ENCODE results near the gene SDF2. TPM values are rescaled to one million over a fixed set of nuclear protein-coding genes. Genes with fewer than 3 reads are reported as not detected.

SDF2 gene, protein sequence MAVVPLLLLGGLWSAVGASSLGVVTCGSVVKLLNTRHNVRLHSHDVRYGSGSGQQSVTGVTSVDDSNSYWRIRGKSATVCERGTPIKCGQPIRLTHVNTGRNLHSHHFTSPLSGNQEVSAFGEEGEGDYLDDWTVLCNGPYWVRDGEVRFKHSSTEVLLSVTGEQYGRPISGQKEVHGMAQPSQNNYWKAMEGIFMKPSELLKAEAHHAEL
- 108 and 114 TPM in 2 replicates for polyA plus RNA-seq (2012; rRNA removed)
- polyA plus RNA-seq (2012; cell fraction: cytosol; rRNA removed), result 95.8 and 104 TPM in 2 replicates
- 49.4 and 69.0 TPM in 2 replicates for polyA plus RNA-seq (2012; cell fraction: nucleus; rRNA removed)

DNA sequence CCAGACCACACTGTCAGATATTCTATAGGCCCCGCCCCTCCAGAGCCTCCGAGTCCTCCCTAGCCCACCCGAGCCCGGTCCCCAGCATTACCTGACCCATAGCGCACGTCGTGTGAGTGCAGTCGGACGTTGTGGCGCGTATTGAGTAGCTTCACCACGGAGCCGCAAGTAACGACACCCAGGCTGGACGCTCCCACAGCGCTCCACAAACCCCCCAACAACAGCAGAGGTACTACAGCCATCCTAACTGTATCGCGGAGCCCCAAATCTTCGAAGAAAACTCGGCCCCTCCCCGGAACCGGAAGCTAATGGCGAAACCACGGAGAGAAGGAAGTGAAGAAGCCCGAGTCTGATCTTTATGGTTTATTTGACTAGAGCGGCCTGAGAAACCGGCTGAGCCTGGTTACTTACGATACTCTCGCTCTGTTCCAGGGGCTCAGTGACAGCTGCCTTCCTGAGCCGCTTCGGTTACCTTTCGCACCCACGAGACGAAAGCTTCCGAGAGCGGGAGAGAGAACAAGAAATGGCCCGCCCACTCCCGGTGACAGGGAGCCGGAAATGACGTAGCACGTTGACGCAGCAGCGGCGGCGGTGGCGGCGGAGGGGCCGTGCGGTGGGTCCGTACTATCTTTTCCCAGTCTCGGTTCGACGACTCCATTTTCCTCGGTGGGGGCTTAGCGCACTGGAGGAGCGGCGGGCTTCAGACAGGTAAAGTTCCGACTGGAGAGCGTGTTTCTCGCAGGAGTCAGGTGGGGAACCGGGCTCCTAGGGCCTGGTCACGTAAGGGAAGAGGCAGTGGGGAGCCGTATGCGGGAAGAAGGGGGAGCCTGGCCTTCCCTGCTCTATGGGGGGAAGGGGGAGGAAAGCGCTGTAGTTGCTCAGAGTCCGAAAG lies at the start of gene SDF2, which contains the start of gene SUPT6H:
TSS of gene SDF2 (minus strand) at position 272 of the 892 bp plus-strand sequence. CDS start at position 242, 30 bp downstream.
TSS of gene SUPT6H (plus strand) at position 571 of the 892 bp plus-strand sequence. CDS start 11,197 bp downstream, outside the sequence.
- peak; percentile 95 for DNase-seq
- Histone ChIP-seq H3K9me3 (no peaks in the 10 kb centered on the region), H3K9ac (peak within 1 kb of the TSS; percentile 94), H4K20me1 (ENCODE audit: insufficient read depth) (peaks cover 31% of the 10 kb centered on the region), H3K27me3 (ENCODE audit: insufficient read depth) (no peaks in the 10 kb centered on the region), H3K27ac (ENCODE audit: low read depth in 2 of 2, low read length in 1 of 2) (peak within 1 kb of the TSS; percentile 96), H3K4me2 (peak within 1 kb of the TSS; percentile 78), H3K36me3 (replicated peaks in 1 of 2; ENCODE audit: control insufficient read depth in 1 of 2, insufficient read depth in 2 of 2, low read length in 1 of 2) (peaks cover 10 to 23% of the 10 kb centered on the region in 2 experiments), H3K9me2 (no peaks in the 10 kb centered on the region), H3K79me2 (ENCODE audit: insufficient read depth) (peaks cover 96% of the 10 kb centered on the region), H3K4me3 (ENCODE audit: low read depth in 2 of 2, low read length in 1 of 2) (peak within 1 kb of the TSS; percentile 91 to 94), H3K4me1 (ENCODE audit: control insufficient read depth in 1 of 2, insufficient read depth in 2 of 2, low read depth in 1 of 2, low read length in 1 of 2) (peaks cover 7 to 13% of the 10 kb centered on the region in 2 experiments; a peak in 3 of 4 replicates), H2AFZ (ENCODE audit: low read depth) (peak within 1 kb of the TSS; percentile 92), H3F3A (replicated peaks; ENCODE audit: insufficient read depth) (peaks cover 6% of the 10 kb centered on the region)
- 2% methylated on average over 38 of the region's 66 CpGs for WGBS (ENCODE audit: low lambda C conversion rate)
- TF ChIP-seq, protein P1, sequence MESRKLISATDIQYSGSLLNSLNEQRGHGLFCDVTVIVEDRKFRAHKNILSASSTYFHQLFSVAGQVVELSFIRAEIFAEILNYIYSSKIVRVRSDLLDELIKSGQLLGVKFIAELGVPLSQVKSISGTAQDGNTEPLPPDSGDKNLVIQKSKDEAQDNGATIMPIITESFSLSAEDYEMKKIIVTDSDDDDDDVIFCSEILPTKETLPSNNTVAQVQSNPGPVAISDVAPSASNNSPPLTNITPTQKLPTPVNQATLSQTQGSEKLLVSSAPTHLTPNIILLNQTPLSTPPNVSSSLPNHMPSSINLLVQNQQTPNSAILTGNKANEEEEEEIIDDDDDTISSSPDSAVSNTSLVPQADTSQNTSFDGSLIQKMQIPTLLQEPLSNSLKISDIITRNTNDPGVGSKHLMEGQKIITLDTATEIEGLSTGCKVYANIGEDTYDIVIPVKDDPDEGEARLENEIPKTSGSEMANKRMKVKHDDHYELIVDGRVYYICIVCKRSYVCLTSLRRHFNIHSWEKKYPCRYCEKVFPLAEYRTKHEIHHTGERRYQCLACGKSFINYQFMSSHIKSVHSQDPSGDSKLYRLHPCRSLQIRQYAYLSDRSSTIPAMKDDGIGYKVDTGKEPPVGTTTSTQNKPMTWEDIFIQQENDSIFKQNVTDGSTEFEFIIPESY (IDR thresholded peaks at IDR 0.05; ENCODE audit: borderline replicate concordance, low read depth), result 0 out of 2 replicates have a peak, but pooled peaks have one; percentile 41
- TF ChIP-seq MXI1 (IDR thresholded peaks at IDR 0.05; ENCODE audit: low read depth, low read length) (peak; percentile 74), FOXM1 (IDR thresholded peaks at IDR 0.05; ENCODE audit: low read depth) (no peak), GABPA (IDR thresholded peaks at IDR 0.05; ENCODE audit: low read depth) (peak; percentile 87), POLR2AphosphoS5 (IDR thresholded peaks at IDR 0.05; ENCODE audit: low read depth, low read length) (peak; percentile 85), RFX5 (IDR thresholded peaks at IDR 0.05; ENCODE audit: low read length) (no peak), FOSL2 (IDR thresholded peaks at IDR 0.05; ENCODE audit: borderline replicate concordance, low read depth) (no peak), TCF12 (IDR thresholded peaks at IDR 0.05) (0 out of 2 replicates have a peak, but pooled peaks have one; percentile 5), YY1 (IDR thresholded peaks at IDR 0.05; ENCODE audit: low read depth) (peak; percentile 85), SMC3 (IDR thresholded peaks at IDR 0.05; ENCODE audit: low read depth, low read length) (no peak), SIN3A (IDR thresholded peaks at IDR 0.05; ENCODE audit: borderline replicate concordance, low read depth, low read length) (peak; percentile 90), MEF2A (IDR thresholded peaks at IDR 0.05; ENCODE audit: borderline replicate concordance, low read depth) (no peak), CHD2 (IDR thresholded peaks at IDR 0.05; ENCODE audit: low read length, partially characterized antibody) (no peak), ELF1 (IDR thresholded peaks at IDR 0.05) (peak; percentile 70; the same call in 1 of the 2 replicates), TAF1 (IDR thresholded peaks at IDR 0.05; ENCODE audit: borderline replicate concordance, low read depth, low read length) (peak; percentile 61)
- TF ChIP-seq, protein P2, sequence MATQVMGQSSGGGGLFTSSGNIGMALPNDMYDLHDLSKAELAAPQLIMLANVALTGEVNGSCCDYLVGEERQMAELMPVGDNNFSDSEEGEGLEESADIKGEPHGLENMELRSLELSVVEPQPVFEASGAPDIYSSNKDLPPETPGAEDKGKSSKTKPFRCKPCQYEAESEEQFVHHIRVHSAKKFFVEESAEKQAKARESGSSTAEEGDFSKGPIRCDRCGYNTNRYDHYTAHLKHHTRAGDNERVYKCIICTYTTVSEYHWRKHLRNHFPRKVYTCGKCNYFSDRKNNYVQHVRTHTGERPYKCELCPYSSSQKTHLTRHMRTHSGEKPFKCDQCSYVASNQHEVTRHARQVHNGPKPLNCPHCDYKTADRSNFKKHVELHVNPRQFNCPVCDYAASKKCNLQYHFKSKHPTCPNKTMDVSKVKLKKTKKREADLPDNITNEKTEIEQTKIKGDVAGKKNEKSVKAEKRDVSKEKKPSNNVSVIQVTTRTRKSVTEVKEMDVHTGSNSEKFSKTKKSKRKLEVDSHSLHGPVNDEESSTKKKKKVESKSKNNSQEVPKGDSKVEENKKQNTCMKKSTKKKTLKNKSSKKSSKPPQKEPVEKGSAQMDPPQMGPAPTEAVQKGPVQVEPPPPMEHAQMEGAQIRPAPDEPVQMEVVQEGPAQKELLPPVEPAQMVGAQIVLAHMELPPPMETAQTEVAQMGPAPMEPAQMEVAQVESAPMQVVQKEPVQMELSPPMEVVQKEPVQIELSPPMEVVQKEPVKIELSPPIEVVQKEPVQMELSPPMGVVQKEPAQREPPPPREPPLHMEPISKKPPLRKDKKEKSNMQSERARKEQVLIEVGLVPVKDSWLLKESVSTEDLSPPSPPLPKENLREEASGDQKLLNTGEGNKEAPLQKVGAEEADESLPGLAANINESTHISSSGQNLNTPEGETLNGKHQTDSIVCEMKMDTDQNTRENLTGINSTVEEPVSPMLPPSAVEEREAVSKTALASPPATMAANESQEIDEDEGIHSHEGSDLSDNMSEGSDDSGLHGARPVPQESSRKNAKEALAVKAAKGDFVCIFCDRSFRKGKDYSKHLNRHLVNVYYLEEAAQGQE (IDR thresholded peaks at IDR 0.05; ENCODE audit: low read depth, low read length), result no peak; the same call in 1 of the 2 replicates
- TF ChIP-seq, protein P3, sequence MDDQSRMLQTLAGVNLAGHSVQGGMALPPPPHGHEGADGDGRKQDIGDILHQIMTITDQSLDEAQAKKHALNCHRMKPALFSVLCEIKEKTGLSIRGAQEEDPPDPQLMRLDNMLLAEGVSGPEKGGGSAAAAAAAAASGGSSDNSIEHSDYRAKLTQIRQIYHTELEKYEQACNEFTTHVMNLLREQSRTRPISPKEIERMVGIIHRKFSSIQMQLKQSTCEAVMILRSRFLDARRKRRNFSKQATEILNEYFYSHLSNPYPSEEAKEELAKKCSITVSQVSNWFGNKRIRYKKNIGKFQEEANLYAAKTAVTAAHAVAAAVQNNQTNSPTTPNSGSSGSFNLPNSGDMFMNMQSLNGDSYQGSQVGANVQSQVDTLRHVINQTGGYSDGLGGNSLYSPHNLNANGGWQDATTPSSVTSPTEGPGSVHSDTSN (IDR thresholded peaks at IDR 0.05), result peak; percentile 38; the same call in 1 of the 2 replicates
- TF ChIP-seq, protein P4, sequence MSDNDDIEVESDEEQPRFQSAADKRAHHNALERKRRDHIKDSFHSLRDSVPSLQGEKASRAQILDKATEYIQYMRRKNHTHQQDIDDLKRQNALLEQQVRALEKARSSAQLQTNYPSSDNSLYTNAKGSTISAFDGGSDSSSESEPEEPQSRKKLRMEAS (IDR thresholded peaks at IDR 0.05; ENCODE audit: low read depth), result peak; percentile 50; the same call in 1 of the 2 replicates
- CTCF ChIA-PET, result interaction anchor here (0.6 to 4.1 kb wide), 14 partner anchors 9 to 454 kb away, joined by 3 to 50 read pairs (median 4); partner anchors contain the start of genes BLTP2, PIGS and TLCD1
- POLR2A ChIA-PET, result interaction anchor here (0.8 to 1.4 kb wide), 7 partner anchors 9 to 287 kb away, joined by 3 to 9 read pairs (median 6); partner anchors contain the start of genes BLTP2 and RPL23A

Measured in SK-N-SH (cell line).